Spinal cord (tissue), 10 donors: ENCODE measurements around the gene TMIGD1. TPM values are rescaled to one million over a fixed set of nuclear protein-coding genes. Genes with fewer than 3 reads are reported as not detected.

Experiments
- DNase-seq, 6 donors: peaks; one replicate each; pipeline versions ENCODE4 v3.0.0 to v3.0.0-alpha.2; 2013 to 2015; ENCODE audit warnings: low spot score in 6 of 6, low read depth in 4 of 6
- H3K27ac ChIP-seq: one replicate; pipeline ENCODE4 v1.5.1; 2013; ENCODE audit warnings: low read depth, low read length, control low read depth
- H3K27me3 ChIP-seq: one replicate; pipeline ENCODE4 v1.6.1; 2013; ENCODE audit warnings: low read length; ENCODE audit not compliant: control insufficient read depth, insufficient read depth
- H3K36me3 ChIP-seq: one replicate; pipeline ENCODE4 v1.6.1; 2013; ENCODE audit warnings: low read length; ENCODE audit not compliant: control insufficient read depth, insufficient read depth
- H3K4me1 ChIP-seq: one replicate; pipeline ENCODE4 v1.6.1; 2013; ENCODE audit warnings: low read length; ENCODE audit not compliant: control insufficient read depth, insufficient read depth
- H3K4me3 ChIP-seq: one replicate; pipeline ENCODE4 v1.5.1; 2013; ENCODE audit warnings: low read depth, low read length, control low read depth
- H3K9me3 ChIP-seq: one replicate; pipeline ENCODE4 v1.6.1; 2013; ENCODE audit warnings: low read length; ENCODE audit not compliant: control insufficient read depth, insufficient read depth
- WGBS: methylation state at CpG from one replicate; pipeline ENCODE4 v1.1.5; 2013; ENCODE audit warnings: missing lambda C conversion rate; ENCODE audit not compliant: insufficient coverage; 5-methylcytosine and 5-hydroxymethylcytosine counted together
- polyA plus RNA-seq, 2 donors: library from polyadenylated mRNA; unstranded; fragments of 120-200 nt; gene quantifications; one replicate each; pipeline ENCODE4 v1.2.1, GENCODE V29; 2013; ENCODE audit not compliant: insufficient read length in 2 of 2
- total RNA-seq, 2 donors: library from RNA; depleted of rRNA in 1 of 2; stranded (reverse); fragments of 120-200 nt in 1 of 2; fragments of >200 nt in 1 of 2; gene quantifications; one replicate each; pipeline versions ENCODE4 v1.2.3 to v1.2.4, GENCODE V29; 2013 to 2014
- donor health status: healthy.

TMIGD1 gene
- total and polyA plus RNA-seq, 4 donors = not detected

DNA sequence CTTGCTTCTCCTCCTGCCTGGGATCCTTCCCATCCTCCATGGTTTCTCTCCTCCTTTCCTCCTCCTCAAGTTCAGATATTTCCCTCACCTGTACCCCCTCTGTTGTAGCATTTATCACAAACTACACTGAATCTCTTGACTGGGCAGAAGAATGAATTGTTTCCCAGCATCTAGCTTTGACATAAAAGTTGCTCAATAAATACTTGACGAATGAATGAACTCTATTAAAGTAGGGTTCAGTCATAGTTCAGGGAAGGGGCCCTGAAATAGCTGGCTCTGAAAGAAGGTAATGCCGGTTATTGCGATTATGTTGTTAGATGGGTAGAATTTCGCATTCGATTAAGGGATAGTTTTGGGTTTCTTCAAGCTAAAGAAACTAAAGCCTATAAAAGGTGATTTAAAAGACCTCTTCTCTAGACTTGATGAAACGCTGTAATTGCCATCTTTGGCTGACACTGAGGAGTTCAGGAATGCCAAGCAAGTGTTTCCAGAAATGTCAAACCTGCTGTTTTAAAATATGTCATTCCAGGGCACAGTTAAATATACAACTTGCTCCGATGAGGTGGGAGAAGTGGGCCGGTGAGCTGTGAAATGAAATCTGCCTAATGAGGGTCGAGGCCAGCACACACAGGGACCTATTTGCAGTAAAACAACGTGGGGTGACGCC, 43.9 kb upstream of the TMIGD1 start:
- no peak for DNase-seq
- peak overlapping the region; percentile 94 for H3K27ac ChIP-seq
- H3K36me3 ChIP-seq = no peaks in the 10 kb centered on the region
- H3K4me1 ChIP-seq = peaks cover 8% of the 10 kb centered on the region
- no peaks in the 10 kb centered on the region for H3K9me3 ChIP-seq
- H3K4me3 ChIP-seq = peak overlapping the region; percentile 78
- H3K27me3 ChIP-seq = no peaks in the 10 kb centered on the region
- 45% methylated on average over 5 of the region's 11 CpGs for WGBS

DNA sequence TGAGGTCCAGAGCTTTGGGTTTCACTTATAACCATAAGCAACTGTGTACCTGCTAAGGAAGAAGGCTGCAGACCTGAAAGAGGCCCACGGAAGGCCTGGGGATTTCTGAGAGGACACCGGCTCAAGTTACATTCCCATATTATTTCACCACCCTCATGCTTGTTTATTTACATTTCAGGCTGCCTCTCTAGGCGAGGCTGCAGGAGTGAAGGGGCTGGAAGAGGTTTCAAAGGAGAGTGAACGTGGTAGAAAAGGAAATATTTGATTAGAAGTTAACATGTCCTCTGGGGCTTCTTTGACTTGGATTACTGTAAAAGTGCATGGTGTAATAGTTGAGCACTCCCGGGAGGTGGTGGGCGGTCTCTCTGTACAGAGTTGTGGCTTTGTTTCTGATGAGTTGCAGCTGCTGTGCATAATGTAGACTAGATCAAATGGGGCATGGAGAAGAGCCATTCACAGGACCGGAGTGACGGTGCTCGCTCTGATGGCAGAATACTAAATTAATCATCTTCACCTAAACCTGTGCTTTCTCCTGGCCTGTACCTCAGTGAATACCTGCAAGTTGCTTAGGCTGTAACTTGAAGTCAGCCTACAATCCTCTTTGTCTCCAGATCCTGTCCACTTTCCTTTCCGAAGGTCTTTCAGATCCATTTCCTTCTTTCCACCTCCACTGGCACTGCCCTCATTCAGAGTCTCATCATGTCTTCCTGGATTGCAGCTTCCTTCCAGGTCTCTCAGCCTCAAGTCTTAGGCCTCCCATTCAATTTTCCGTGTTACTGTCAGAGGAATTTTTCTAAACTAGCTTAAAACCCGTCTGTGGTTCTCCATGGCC, 43.0 kb upstream of the TMIGD1 start:
- DNase-seq = peak in 2 of 6 donors; percentile 69 to 70
- peaks cover 8% of the 10 kb centered on the region for H3K4me1 ChIP-seq
- no peaks in the 10 kb centered on the region for H3K36me3 ChIP-seq
- H3K4me3 ChIP-seq = no peak overlapping the region
- no peaks in the 10 kb centered on the region for H3K27me3 ChIP-seq
- WGBS = 48% methylated on average over 5 of the region's 12 CpGs
- peak overlapping the region; percentile 65 for H3K27ac ChIP-seq
- no peaks in the 10 kb centered on the region for H3K9me3 ChIP-seq

DNA sequence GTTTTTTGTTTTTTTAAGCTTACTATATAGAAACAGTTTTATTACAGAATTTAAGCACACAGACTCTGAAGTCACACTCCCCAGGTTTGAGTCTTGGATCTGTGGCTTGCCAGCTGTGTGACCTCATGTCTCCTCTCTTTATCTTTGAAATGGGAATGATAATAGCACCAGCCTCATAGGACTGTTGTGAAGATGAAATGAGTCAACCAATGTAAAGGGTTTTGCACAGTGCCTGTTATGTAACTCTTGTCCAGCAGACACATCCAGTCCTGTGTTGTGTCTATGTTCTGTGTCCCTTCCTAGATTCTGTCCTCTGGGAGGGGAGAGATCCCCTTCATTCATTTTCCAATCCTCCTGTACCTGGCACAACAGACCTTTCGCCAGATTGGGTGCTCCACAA, 41.8 kb upstream of the TMIGD1 start:
- Histone ChIP-seq H3K27ac (no peak overlapping the region), H3K4me1 (peaks cover 8% of the 10 kb centered on the region), H3K4me3 (no peak overlapping the region), H3K27me3 (no peaks in the 10 kb centered on the region), H3K36me3 (no peaks in the 10 kb centered on the region), H3K9me3 (no peaks in the 10 kb centered on the region)
- no peak for DNase-seq
- WGBS = no CpG with 5 or more reads among the region's 1 CpG

DNA sequence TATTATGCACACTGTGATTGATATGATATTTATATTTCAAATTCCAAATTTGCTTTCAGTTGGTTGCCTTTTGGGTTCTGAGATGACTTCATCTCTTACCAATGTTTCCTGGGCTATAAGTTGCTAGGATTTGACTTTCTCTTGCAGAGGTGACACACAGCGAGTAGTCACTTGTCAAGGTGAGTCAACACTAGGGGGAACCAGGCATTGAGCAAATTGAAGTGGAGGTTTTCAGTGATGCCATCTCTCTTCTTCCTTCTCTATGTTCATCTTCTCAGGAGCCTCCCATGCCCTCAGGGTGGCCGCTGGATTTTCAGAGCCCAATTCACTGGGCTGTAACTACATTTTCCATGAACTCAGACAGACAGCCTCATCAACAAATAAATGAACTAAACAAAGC, 38.9 kb upstream of the TMIGD1 start:
- H3K27me3 ChIP-seq = no peaks in the 10 kb centered on the region
- no peak overlapping the region for H3K27ac ChIP-seq
- H3K4me1 ChIP-seq = peaks cover 9% of the 10 kb centered on the region
- no peak overlapping the region for H3K4me3 ChIP-seq
- DNase-seq = no peak
- H3K36me3 ChIP-seq = no peaks in the 10 kb centered on the region
- WGBS = 82% methylated on average over 1 of the region's 2 CpGs
- H3K9me3 ChIP-seq = no peaks in the 10 kb centered on the region

DNA sequence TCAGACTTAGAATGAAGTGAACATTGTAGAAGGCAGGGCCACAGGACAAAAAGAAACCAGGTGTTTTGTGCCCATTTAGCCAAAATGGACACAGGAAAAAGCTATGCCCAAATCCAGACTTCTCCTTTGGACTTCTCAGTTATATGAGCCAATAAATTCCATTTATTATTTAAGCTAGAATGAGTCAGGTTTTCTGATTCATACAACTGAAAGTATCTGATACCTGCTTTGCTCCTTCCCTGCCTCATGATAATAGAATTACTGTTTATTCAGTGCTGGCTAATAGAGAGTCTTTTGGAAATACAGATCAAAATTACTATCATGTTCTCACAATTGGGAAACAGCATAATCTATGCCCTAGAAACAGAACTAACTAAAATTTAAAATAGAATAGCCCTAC, 36.1 kb upstream of the TMIGD1 start:
- H3K9me3 ChIP-seq = no peaks in the 10 kb centered on the region

DNA sequence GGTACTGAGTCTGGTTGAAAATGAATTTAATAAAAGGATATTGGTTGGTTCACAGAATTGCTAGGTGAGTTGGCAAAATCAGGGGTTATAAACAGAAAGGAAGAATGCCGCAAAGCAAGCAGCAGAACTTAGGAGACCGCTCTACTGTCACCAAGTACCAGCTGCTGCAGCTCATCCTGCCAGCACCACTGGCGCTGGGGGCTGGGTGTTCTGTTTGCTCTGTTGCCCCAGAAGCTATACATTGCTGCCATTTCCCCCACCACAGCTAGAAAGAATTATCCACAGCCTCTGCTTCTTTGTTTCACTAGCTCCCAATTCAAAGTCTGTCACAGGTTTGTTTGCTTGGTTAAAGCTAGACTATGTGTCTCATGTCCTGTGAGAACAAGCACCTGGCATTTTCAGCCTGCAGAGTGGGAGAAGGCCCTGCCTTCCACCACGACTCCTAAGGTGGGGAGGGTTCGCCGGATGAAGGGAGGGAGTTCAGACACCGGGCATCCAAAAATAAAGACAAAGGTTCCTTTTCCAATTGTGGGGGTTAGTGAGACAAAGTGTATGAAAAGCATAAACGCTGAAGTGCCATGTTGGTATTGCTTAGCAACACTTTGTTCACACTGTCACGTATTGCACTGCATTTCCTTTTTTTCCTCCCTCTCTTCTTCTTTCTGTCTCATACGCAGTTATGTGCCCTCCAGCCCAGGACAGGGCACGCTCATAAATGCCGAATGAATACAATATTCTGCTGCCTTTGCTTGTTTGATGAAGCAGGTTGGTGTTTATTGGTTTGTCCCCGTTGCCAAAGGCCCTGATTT, 35.3 kb upstream of the TMIGD1 start:
- H3K27ac ChIP-seq = no peak overlapping the region
- WGBS = 40% methylated on average over 7 of the region's 13 CpGs
- no peaks in the 10 kb centered on the region for H3K9me3 ChIP-seq
- H3K36me3 ChIP-seq = no peaks in the 10 kb centered on the region
- peaks cover 9% of the 10 kb centered on the region for H3K4me1 ChIP-seq
- no peaks in the 10 kb centered on the region for H3K27me3 ChIP-seq
- peak in 1 of 6 donors; percentile 33 for DNase-seq
- H3K4me3 ChIP-seq = no peak overlapping the region

More for the DNA sequence above, 36.1 kb upstream of the TMIGD1 start:
- H3K27me3 ChIP-seq = no peaks in the 10 kb centered on the region
- no peak overlapping the region for H3K27ac ChIP-seq
- no peak overlapping the region for H3K4me3 ChIP-seq
- H3K36me3 ChIP-seq = no peaks in the 10 kb centered on the region
- DNase-seq = no peak
- H3K4me1 ChIP-seq = peaks cover 9% of the 10 kb centered on the region

DNA sequence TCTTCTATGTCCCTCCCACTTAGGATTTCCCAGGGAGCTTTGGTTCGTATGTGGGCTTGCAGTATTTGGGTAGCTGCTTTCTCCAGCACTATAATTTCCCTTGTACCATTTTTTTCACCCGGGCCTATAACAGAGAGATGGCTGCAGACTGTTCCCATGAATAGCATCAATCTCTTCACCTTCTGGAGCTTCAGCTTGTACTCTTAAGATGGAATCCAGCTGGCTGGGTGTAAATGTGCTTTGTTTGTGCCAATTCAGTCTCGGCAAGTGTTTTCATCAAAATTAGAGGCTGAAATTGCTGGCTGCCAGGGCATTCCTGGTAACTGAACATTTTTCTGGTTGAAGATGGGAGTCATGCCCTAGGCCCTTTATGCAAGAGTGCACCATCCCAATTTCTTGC, 32.7 kb upstream of the TMIGD1 start:
- H3K27ac ChIP-seq = no peak overlapping the region
- H3K4me1 ChIP-seq = peaks cover 9% of the 10 kb centered on the region
- DNase-seq = peak in 1 of 6 donors; percentile 82
- no CpG with 5 or more reads among the region's 3 CpGs for WGBS
- no peaks in the 10 kb centered on the region for H3K36me3 ChIP-seq
- H3K9me3 ChIP-seq = no peaks in the 10 kb centered on the region
- no peak overlapping the region for H3K4me3 ChIP-seq
- no peaks in the 10 kb centered on the region for H3K27me3 ChIP-seq

DNA sequence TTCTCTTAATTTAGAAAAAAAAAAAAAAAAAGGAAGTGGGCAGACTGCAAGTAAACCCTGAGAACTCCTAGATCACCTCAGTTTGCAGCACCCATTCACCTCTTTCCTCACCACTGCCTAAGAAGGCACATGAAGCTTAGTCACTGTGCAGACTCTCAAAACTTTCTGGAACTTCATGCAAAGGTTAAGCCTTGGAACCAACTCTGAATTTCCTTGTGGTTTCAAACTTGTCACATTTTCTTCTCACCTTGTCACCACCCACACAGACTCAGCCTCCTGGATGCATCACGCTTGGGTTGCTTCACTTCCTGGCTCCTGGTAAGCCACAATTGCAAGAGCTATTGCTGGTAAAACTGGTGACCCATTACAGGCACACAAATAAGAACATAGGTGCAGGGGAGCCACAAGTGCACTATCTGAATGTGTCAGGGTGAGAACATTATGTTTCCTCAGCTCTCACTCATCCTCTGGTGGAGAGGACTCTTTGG, 29.9 kb upstream of the TMIGD1 start:
- H3K9me3 ChIP-seq = no peaks in the 10 kb centered on the region
- no peak overlapping the region for H3K27ac ChIP-seq
- H3K27me3 ChIP-seq = no peaks in the 10 kb centered on the region
- DNase-seq = no peak
- no CpG with 5 or more reads among the region's 1 CpG for WGBS
- peaks cover under 1% of the 10 kb centered on the region for H3K4me1 ChIP-seq
- H3K36me3 ChIP-seq = no peaks in the 10 kb centered on the region
- H3K4me3 ChIP-seq = no peak overlapping the region

DNA sequence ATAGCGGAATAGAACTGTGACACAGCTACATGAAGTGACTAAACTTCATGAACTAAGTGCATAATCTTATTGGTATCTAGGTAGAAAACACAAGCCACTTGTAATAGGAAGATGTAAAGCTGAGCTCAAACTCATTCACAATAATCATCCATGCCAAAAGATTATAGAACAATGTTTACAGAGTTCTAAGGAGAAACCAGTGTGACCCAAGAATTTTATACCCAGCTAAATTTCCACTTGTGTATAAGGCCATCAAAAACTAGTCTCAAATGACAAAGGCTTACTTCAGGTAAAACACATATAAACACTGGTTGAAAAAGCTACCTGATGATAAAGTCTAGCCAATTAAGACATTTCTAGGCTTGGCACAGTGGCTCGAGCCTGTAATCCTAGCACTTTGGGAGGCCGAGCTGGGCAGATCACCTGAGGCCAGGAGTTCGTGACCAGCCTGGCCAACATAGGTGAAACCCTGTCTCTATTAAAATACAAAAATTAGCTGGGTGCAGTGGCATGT, 28.0 kb upstream of the TMIGD1 start:
- no peaks in the 10 kb centered on the region for H3K9me3 ChIP-seq
- 97% methylated on average over 3 of the region's 4 CpGs for WGBS

More for the DNA sequence above, 28.0 kb upstream of the TMIGD1 start:
- Histone ChIP-seq H3K4me1 (no peaks in the 10 kb centered on the region), H3K27ac (no peak overlapping the region), H3K4me3 (no peak overlapping the region), H3K27me3 (no peaks in the 10 kb centered on the region), H3K36me3 (no peaks in the 10 kb centered on the region)
- no peak for DNase-seq
